ENCODE results near the gene MAD1L1. TPM values are rescaled to one million over a fixed set of nuclear protein-coding genes. Genes with fewer than 3 reads are reported as not detected.

Gene MAD1L1
- total and polyA plus RNA-seq, 2 of the 8 experiments (the other 6 are each of a cell fraction or from before 2014, with no cell fraction given) = 40.4 to 44.6 TPM

- TF ChIP-seq SP1 (IDR thresholded peaks at IDR 0.05; ENCODE audit: low read depth, low read length) (no peak), RNF2 (IDR thresholded peaks at IDR 0.05; ENCODE audit: borderline replicate concordance, low read depth, low read length, missing control alignments, poor library complexity, severe bottlenecking) (no peak), TAF1 (IDR thresholded peaks at IDR 0.05; ENCODE audit: low read depth, low read length) (no peak), SP4 (IDR thresholded peaks at IDR 0.05; ENCODE audit: low read length) (no peak), BRCA1 (IDR thresholded peaks at IDR 0.05; ENCODE audit: low read depth, low read length) (no peak), EZH2 (IDR thresholded peaks at IDR 0.05; ENCODE audit: low read depth, low read length, severe bottlenecking) (no peak), BACH1 (IDR thresholded peaks at IDR 0.05; ENCODE audit: low read length) (no peak), BCL11A (IDR thresholded peaks at IDR 0.05; ENCODE audit: low read depth in 2 of 2, low read length in 2 of 2) (no peak), SIRT6 (IDR thresholded peaks at IDR 0.05; ENCODE audit: low read length) (no peak), KDM1A (IDR thresholded peaks at IDR 0.05; ENCODE audit: borderline replicate concordance, low read length) (no peak), RXRA (IDR thresholded peaks at IDR 0.05; ENCODE audit: insufficient read depth, low read depth, low read length) (no peak), MAX (IDR thresholded peaks at IDR 0.05) (no peak)
- Histone ChIP-seq H3K4me3 (ENCODE audit: extremely low read depth in 1 of 4, insufficient read depth in 2 of 4, low read depth in 3 of 4, low read length in 4 of 4) (no peak overlapping the region), H2AFZ (ENCODE audit: low read length) (no peak overlapping the region), H2BK5ac (ENCODE audit: low read depth, low read length) (no peak overlapping the region; the same call in 1 of the 2 replicates), H3K9me3 (ENCODE audit: insufficient read depth in 2 of 2, low read depth in 1 of 2, low read length in 1 of 2) (no peaks in the 10 kb centered on the region), H3K23me2 (ENCODE audit: low read depth, low read length) (no peaks in the 10 kb centered on the region), H3K4ac (replicated peaks; ENCODE audit: insufficient read length, low read depth, low read length) (no peak overlapping the region), H3K79me2 (ENCODE audit: control insufficient read depth in 1 of 2, insufficient read depth in 2 of 2, low read length in 2 of 2) (no peaks in the 10 kb centered on the region), H2AK5ac (ENCODE audit: low read depth, low read length) (no peak overlapping the region), H3K56ac (replicated peaks; ENCODE audit: insufficient read length, low read depth, low read length) (no peak overlapping the region), H3K36me3 (ENCODE audit: control insufficient read depth in 2 of 4, insufficient read depth in 4 of 4, low read length in 3 of 4) (no peaks in the 10 kb centered on the region), H3K27me3 (replicated peaks in 1 of 4; ENCODE audit: control insufficient read depth in 3 of 4, extremely low read depth in 1 of 4, insufficient read depth in 3 of 4, low read length in 3 of 4) (no peaks in the 10 kb centered on the region), H4K91ac (replicated peaks; ENCODE audit: insufficient read length, low read length) (no peak overlapping the region), H3K27ac (ENCODE audit: low read depth, low read length) (no peak overlapping the region), H3K14ac (ENCODE audit: insufficient read length) (no peak overlapping the region), H2BK15ac (ENCODE audit: low read length) (no peak overlapping the region), H4K5ac (ENCODE audit: insufficient read length, low read depth, low read length) (no peak overlapping the region), H3K9ac (replicated peaks in 1 of 4; ENCODE audit: extremely low read depth in 1 of 4, low read depth in 3 of 4, low read length in 3 of 4) (no peak overlapping the region), H2BK120ac (replicated peaks; ENCODE audit: low read depth, low read length) (no peak overlapping the region), H3K79me1 (ENCODE audit: low read depth, low read length) (peaks cover 3% of the 10 kb centered on the region; the same call in 1 of the 2 replicates), H2BK20ac (ENCODE audit: low read length) (no peak overlapping the region), H4K8ac (ENCODE audit: extremely low read depth, insufficient read depth, low read length) (peak overlapping the region; percentile 74; the same call in 1 of the 2 replicates), H3K18ac (ENCODE audit: extremely low read depth, low read length) (no peak overlapping the region), H4K20me1 (replicated peaks in 1 of 2; ENCODE audit: control insufficient read depth in 1 of 2, insufficient read depth in 2 of 2, low read length in 2 of 2) (peaks cover 1 to 2% of the 10 kb centered on the region in 2 experiments), H3K4me1 (replicated peaks in 1 of 4; ENCODE audit: control insufficient read depth in 3 of 4, insufficient read depth in 4 of 4, low read length in 3 of 4) (peaks cover 0 to 3% (median 0%) of the 10 kb centered on the region in 4 experiments; a peak in 2 of 7 replicates), H3K4me2 (ENCODE audit: insufficient read depth in 1 of 2, low read depth in 2 of 2, low read length in 2 of 2) (no peak overlapping the region), H2BK12ac (ENCODE audit: low read depth, low read length) (no peak overlapping the region), H3K23ac (ENCODE audit: insufficient read length) (no peak overlapping the region)
- no peak for FAIRE-seq
- no peak for DNase-seq (ENCODE audit: low read depth in 1 of 2, low spot score in 2 of 2)
- WGBS, 2 experiments (ENCODE audit: extremely low coverage in 1 of 2, insufficient coverage in 1 of 2, insufficient read length in 1 of 2, insufficient replicate concordance in 2 of 2, low coverage in 1 of 2, low lambda C conversion rate in 2 of 2, missing lambda C conversion rate in 1 of 2) = 95% methylated on average over 9 of the region's 9 CpGs; no CpG with 5 or more reads in 1 of the 2 experiments
- ChIA-PET POLR2A (ENCODE audit: partially characterized antibody) (interaction anchor here (0.6 kb wide), 1 partner anchor 8 kb away, joined by 3 read pairs; no protein-coding TSS in a partner anchor), CTCF (ENCODE audit: partially characterized antibody) (interaction anchor here (0.7 to 1.8 kb wide), 3 partner anchors 12 to 151 kb away, joined by 3 to 4 read pairs (median 3); no protein-coding TSS in a partner anchor)
Observed at GRCh38 chr7:1996816-1997215, 235.9 kb downstream of the MAD1L1 start.
